Memory B cell (primary cell): ENCODE results near the gene LIG1.

Experiments used
- ATAC-seq: fragments of 150-1000 bp; cut with Tn5 transposase; 2 replicates; pipeline ENCODE4 v1.10.0; 2021; ENCODE audit warnings: low read depth, mild to moderate bottlenecking, moderate library complexity
- DNase-seq, 2 donors: peaks; one replicate each; pipeline ENCODE4 v3.0.0; 2022; ENCODE audit warnings: low spot score in 2 of 2
- H3K27ac Mint-ChIP-seq: one replicate; pipeline ENCODE4 v1.8.0; 2022; ENCODE audit warnings: mild to moderate bottlenecking, moderate library complexity, mixed read lengths
- H3K27me3 Mint-ChIP-seq: one replicate; pipeline ENCODE4 v1.8.0; 2022; ENCODE audit warnings: mixed read lengths
- H3K36me3 Mint-ChIP-seq: one replicate; pipeline ENCODE4 v1.8.0; 2022; ENCODE audit warnings: mild to moderate bottlenecking, mixed read lengths
- H3K4me1 Mint-ChIP-seq: one replicate; pipeline ENCODE4 v1.8.0; 2022; ENCODE audit warnings: mixed read lengths
- H3K4me3 Mint-ChIP-seq: one replicate; pipeline ENCODE4 v1.8.0; 2022; ENCODE audit warnings: mild to moderate bottlenecking, moderate library complexity, mixed read lengths
- H3K9me3 Mint-ChIP-seq: one replicate; pipeline ENCODE4 v1.8.0; 2022; ENCODE audit warnings: mixed read lengths

LIG1 gene

DNA sequence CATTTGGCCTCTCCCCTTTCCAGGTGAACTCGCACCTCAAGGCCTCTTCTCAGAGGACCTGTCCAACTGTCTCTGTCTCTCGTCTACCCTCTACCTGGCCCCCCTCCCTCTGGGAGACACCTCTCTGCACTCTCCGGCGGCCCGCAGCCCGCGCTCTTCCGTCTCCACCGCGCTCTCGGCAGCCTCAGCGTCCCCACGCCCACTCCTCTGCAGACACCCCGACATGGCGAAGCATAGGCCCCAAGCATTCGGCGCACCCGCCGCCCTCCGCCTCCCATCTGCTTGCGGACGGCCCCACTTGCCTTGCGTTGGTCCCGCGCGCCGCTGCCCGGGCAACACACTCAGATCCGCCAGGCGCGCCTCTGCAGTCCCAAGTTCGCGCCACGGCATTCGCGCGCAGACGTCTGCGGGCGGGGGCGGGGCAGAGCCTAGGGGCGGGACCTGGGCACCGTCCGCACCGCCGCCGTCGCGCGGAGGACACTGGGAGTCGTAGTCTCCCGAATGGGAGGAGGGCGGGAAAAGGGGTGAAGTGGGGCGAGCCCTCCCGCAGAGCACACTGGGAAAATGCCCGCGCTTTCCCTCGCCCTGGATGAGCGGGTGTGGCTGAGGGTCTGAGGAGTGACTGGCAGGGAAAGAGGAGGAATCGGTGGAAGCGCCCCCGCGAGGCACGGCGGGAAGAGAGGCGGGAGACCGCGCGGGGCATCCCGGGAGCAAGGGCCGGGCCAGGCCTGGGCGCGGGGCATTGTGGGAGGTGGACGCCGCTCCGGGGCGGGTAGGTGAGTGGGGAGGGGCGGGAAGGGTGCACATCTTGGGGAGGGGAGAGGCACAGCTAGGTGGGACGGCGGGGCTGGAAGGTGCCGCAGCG is at the start of gene LIG1, which contains the start of gene ZSWIM9:
Gene LIG1, minus strand, starts transcription at position 406 of the 865 bp plus-strand sequence. CDS start 4,778 bp downstream, outside the sequence.
Gene ZSWIM9, plus strand, starts transcription at position 742 of the 865 bp plus-strand sequence. CDS start 1,123 bp downstream, outside the sequence.
- peak; percentile 87 for ATAC-seq
- Mint-ChIP-seq H3K27ac (peak within 1 kb of the TSS; percentile 93), H3K4me1 (peaks cover 26% of the 10 kb centered on the region), H3K4me3 (peak within 1 kb of the TSS; percentile 98), H3K9me3 (no peaks in the 10 kb centered on the region), H3K27me3 (no peaks in the 10 kb centered on the region), H3K36me3 (peaks cover 18% of the 10 kb centered on the region)
- DNase-seq = peak; percentile 89 to 93

DNA sequence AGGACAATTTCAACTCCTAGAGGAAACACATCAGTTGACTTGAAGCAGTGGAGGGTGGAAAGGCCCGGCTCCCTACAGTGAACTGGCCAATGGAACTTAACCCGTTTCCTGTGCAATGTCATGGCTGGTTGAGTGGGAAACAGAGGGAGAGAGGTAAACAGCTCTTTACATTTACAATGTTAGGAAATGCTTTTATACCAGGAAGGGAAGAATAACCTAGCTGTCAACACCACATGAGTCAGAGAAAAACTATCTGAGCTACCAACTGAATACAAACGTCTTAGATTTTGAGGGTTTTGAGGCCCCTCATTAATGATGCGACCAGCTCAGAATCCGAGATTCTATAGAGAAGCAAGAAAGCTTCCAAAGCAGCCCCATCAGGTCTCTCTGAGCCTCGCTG is 48.9 kb upstream of the LIG1 start:
- H3K27me3 Mint-ChIP-seq = no peaks in the 10 kb centered on the region
- ATAC-seq = no peak
- no peak overlapping the region for H3K27ac Mint-ChIP-seq
- no peak for DNase-seq
- no peak overlapping the region for H3K4me3 Mint-ChIP-seq
- H3K9me3 Mint-ChIP-seq = no peaks in the 10 kb centered on the region
- H3K4me1 Mint-ChIP-seq = peaks cover 2% of the 10 kb centered on the region
- peaks cover 28% of the 10 kb centered on the region for H3K36me3 Mint-ChIP-seq

- Mint-ChIP-seq H3K27ac (no peak overlapping the region), H3K9me3 (no peaks in the 10 kb centered on the region), H3K27me3 (no peaks in the 10 kb centered on the region), H3K4me3 (no peak overlapping the region), H3K36me3 (peaks cover 30% of the 10 kb centered on the region), H3K4me1 (peaks cover 4% of the 10 kb centered on the region)
- DNase-seq (no peak), ATAC-seq (no peak)
These were observed 46.8 kb upstream of the LIG1 start for GRCh38 chr19:48216933-48217332.

- Mint-ChIP-seq H3K4me3 (no peak overlapping the region), H3K9me3 (no peaks in the 10 kb centered on the region), H3K27ac (no peak overlapping the region), H3K4me1 (peaks cover 7% of the 10 kb centered on the region), H3K27me3 (no peaks in the 10 kb centered on the region), H3K36me3 (peaks cover 29% of the 10 kb centered on the region)
- no peak for DNase-seq
- ATAC-seq = no peak
These were observed 43.8 kb upstream of the LIG1 start for GRCh38 chr19:48213959-48214358.

GRCh38 chr19:48210005-48210404 is 39.9 kb upstream of the LIG1 start:
- Mint-ChIP-seq H3K36me3 (peaks cover 16% of the 10 kb centered on the region), H3K4me3 (no peak overlapping the region), H3K4me1 (peaks cover 11% of the 10 kb centered on the region), H3K27ac (peak overlapping the region; percentile 77), H3K27me3 (no peaks in the 10 kb centered on the region), H3K9me3 (no peaks in the 10 kb centered on the region)
- DNase-seq = no peak
- no peak for ATAC-seq

GRCh38 chr19:48206397-48207093 is 36.4 kb upstream of the LIG1 start:
- H3K36me3 Mint-ChIP-seq = peaks cover 6% of the 10 kb centered on the region
- DNase-seq (no peak), ATAC-seq (peak; percentile 3)
- H3K27ac Mint-ChIP-seq = peak overlapping the region; percentile 92
- H3K4me3 Mint-ChIP-seq = peak overlapping the region; percentile 62
- H3K27me3 Mint-ChIP-seq = no peaks in the 10 kb centered on the region
- H3K4me1 Mint-ChIP-seq = peaks cover 9% of the 10 kb centered on the region
- no peaks in the 10 kb centered on the region for H3K9me3 Mint-ChIP-seq

- H3K36me3 Mint-ChIP-seq = peaks cover 4% of the 10 kb centered on the region
- no peaks in the 10 kb centered on the region for H3K27me3 Mint-ChIP-seq
These were observed 33.9 kb upstream of the LIG1 start for GRCh38 chr19:48203794-48204628.

GRCh38 chr19:48203222-48203793 is 33.2 kb upstream of the LIG1 start:
- Mint-ChIP-seq H3K27ac (no peak overlapping the region), H3K4me3 (no peak overlapping the region), H3K27me3 (no peaks in the 10 kb centered on the region), H3K9me3 (no peaks in the 10 kb centered on the region), H3K4me1 (peaks cover 8% of the 10 kb centered on the region), H3K36me3 (peaks cover 4% of the 10 kb centered on the region)
- ATAC-seq (no peak), DNase-seq (no peak)

More at GRCh38 chr19:48203794-48204628, 33.9 kb upstream of the LIG1 start:
- Mint-ChIP-seq H3K4me1 (peaks cover 8% of the 10 kb centered on the region), H3K9me3 (no peaks in the 10 kb centered on the region), H3K27ac (no peak overlapping the region), H3K4me3 (no peak overlapping the region)
- peak; percentile 98 for ATAC-seq
- peak; percentile 72 to 80 for DNase-seq

GRCh38 chr19:48196933-48197665 is 27.0 kb upstream of the LIG1 start:
- Mint-ChIP-seq H3K4me3 (no peak overlapping the region), H3K4me1 (peaks cover 22% of the 10 kb centered on the region), H3K27me3 (peaks cover 4% of the 10 kb centered on the region), H3K36me3 (peaks cover 9% of the 10 kb centered on the region), H3K9me3 (no peaks in the 10 kb centered on the region), H3K27ac (no peak overlapping the region)
- ATAC-seq (no peak), DNase-seq (no peak)

DNA sequence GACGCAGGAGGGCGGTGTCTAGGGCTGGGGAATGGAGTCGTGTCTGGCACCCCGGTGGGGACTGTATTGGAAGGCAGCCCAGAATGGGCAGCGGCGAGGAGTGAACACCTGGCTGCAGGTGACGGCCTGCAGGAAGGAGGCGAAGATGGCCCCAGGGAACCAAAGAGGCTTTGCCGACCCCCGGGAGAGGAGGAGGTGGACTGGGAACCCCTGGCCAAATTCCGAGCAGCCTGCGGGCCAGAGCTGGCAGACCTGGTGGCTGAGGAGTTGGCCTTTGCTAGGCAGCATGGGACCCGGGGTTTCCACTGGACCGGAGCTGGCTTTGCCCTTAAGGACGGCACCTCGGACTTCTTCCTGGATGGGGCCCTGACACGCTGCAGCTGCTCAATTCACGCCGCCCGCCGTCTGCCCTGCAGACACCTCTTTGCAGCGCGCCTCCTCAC is 26.2 kb upstream of the LIG1 start:
- H3K4me1 Mint-ChIP-seq = peaks cover 22% of the 10 kb centered on the region
- no peak for DNase-seq
- H3K27me3 Mint-ChIP-seq = peaks cover 4% of the 10 kb centered on the region
- H3K9me3 Mint-ChIP-seq = no peaks in the 10 kb centered on the region
- ATAC-seq = no peak
- no peak overlapping the region for H3K27ac Mint-ChIP-seq
- H3K4me3 Mint-ChIP-seq = no peak overlapping the region
- H3K36me3 Mint-ChIP-seq = peaks cover 9% of the 10 kb centered on the region

DNA sequence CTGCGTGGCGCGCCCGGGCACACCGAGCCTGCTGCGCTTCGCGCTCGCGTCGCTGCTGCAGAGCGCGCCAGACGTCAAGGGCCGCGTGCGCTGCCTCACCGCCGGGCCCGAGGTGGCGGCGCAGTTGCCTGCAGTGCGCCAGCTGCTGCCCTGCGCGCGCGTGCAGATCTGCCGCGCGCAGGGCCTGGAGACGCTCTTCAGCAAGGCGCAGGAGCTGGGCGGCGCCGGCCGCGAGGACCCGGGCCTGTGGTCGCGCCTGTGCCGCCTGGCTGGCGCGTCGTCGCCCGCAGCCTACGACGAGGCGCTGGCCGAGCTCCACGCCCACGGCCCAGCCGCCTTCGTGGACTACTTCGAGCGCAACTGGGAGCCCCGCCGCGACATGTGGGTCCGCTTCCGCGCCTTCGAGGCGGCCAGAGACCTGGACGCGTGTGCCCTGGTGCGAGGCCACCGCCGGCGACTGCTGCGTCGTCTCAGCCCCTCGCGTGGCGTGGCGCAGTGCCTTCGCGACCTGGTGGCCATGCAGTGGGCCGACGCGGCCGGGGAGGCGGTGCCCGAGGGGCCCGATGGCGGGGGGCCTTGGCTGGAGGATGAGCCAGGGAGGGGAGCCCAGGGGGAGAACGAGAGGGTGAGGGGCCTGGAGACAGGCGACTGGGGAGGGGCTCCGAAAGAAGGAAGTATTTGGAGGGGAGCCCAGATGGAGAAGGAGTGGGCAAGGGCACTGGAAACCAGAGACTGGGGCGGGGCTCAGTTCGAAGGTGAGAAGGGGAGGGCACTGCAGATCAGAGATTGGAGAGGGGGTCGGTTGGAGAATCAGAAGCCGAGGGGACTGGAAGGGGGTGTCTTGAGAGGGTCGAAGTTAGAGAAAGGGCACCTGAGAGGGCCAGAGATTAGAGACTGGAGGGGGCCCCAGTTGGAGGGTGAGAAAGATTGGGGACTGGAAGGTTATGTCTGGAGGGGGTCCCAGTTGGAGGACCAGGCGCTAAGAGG is 25.0 kb upstream of the LIG1 start:
- peaks cover 12% of the 10 kb centered on the region for H3K36me3 Mint-ChIP-seq
- ATAC-seq (no peak), DNase-seq (no peak)
- no peaks in the 10 kb centered on the region for H3K9me3 Mint-ChIP-seq
- peaks cover 4% of the 10 kb centered on the region for H3K27me3 Mint-ChIP-seq
- no peak overlapping the region for H3K4me3 Mint-ChIP-seq
- no peak overlapping the region for H3K27ac Mint-ChIP-seq
- H3K4me1 Mint-ChIP-seq = peaks cover 25% of the 10 kb centered on the region
